HepG2 (cell line): ENCODE data around the gene XCR1. TPM values are rescaled to one million over a fixed set of nuclear protein-coding genes. Genes with fewer than 3 reads are reported as not detected.
A peak's percentile ranks its signal among the peaks of the same experiment; 100 is the strongest.

Experiments
- HIC2 ChIP-seq: sonication (generic); formaldehyde crosslinking; IDR thresholded peaks from 2 replicates; pipeline ENCODE4 v1.9.0; 2022; ENCODE audit warnings: low read depth, missing genetic modification reagents
- HNRNPL ChIP-seq: fragments of 200-400 bp; formaldehyde crosslinking; IDR thresholded peaks from 2 replicates; pipeline ENCODE4 v1.6.1; 2017; ENCODE audit warnings: mild to moderate bottlenecking, low read depth, low read length
- MNT ChIP-seq: fragments of 450-650 bp; IDR thresholded peaks from 2 replicates; pipeline ENCODE4 v1.6.1; 2016
- MXD1 ChIP-seq: sonication (generic); formaldehyde crosslinking; IDR thresholded peaks from 2 replicates; pipeline ENCODE4 v1.4.0; 2020; ENCODE audit warnings: mild to moderate bottlenecking, missing genetic modification reagents
- NFATC3 ChIP-seq: sonication (generic); formaldehyde crosslinking; IDR thresholded peaks from 2 replicates; pipeline ENCODE4 v1.5.1; 2020; ENCODE audit warnings: mild to moderate bottlenecking, missing genetic modification reagents
- POLR2G ChIP-seq: fragments of 200-400 bp; formaldehyde crosslinking; IDR thresholded peaks from 2 replicates; pipeline ENCODE4 v1.6.1; 2018; ENCODE audit warnings: mild to moderate bottlenecking, low read depth, low read length, moderate library complexity
- REPIN1 ChIP-seq: sonication (generic); formaldehyde crosslinking; IDR thresholded peaks from 2 replicates; pipeline ENCODE4 v1.8.0; 2022; ENCODE audit warnings: missing genetic modification reagents, low read depth, mild to moderate bottlenecking, borderline replicate concordance
- SNAI1 ChIP-seq: sonication (generic); formaldehyde crosslinking; IDR thresholded peaks from 2 replicates; pipeline ENCODE4 v1.5.0; 2020; ENCODE audit warnings: mild to moderate bottlenecking, missing genetic modification reagents, borderline replicate concordance
- TBX2 ChIP-seq: sonication (generic); formaldehyde crosslinking; IDR thresholded peaks from 2 replicates; pipeline ENCODE4 v1.5.0; 2020; ENCODE audit warnings: missing genetic modification reagents, mild to moderate bottlenecking, borderline replicate concordance
- ZBTB38 ChIP-seq: sonication (generic); formaldehyde crosslinking; IDR thresholded peaks from 2 replicates; pipeline ENCODE4 v1.5.1; 2020; ENCODE audit warnings: mild to moderate bottlenecking, missing genetic modification reagents
- ZFP36L2 ChIP-seq: sonication (generic); formaldehyde crosslinking; IDR thresholded peaks from 2 replicates; pipeline ENCODE4 v1.4.0; 2020; ENCODE audit warnings: missing genetic modification reagents
- ZKSCAN8 ChIP-seq: IDR thresholded peaks from 2 replicates; pipeline ENCODE4 v1.6.1; 2016; ENCODE audit warnings: borderline replicate concordance, missing genetic modification reagents, missing compliant biosample characterization
- ZNF484 ChIP-seq: sonication (generic); formaldehyde crosslinking; IDR thresholded peaks from 2 replicates; pipeline ENCODE4 v1.5.1; 2020; ENCODE audit warnings: mild to moderate bottlenecking, low read depth, missing genetic modification reagents, borderline replicate concordance
- ZNF501 ChIP-seq: sonication (generic); formaldehyde crosslinking; IDR thresholded peaks from 2 replicates; pipeline ENCODE4 v1.5.1; 2020; ENCODE audit warnings: mild to moderate bottlenecking, moderate library complexity, missing genetic modification reagents
- ZNF567 ChIP-seq: sonication (generic); formaldehyde crosslinking; IDR thresholded peaks from 2 replicates; pipeline ENCODE4 v1.8.1; 2023; ENCODE audit warnings: mild to moderate bottlenecking, missing genetic modification reagents, borderline replicate concordance
- ZNF660 ChIP-seq: sonication (generic); formaldehyde crosslinking; IDR thresholded peaks from 2 replicates; pipeline ENCODE4 v1.5.1; 2020; ENCODE audit warnings: mild to moderate bottlenecking, low read depth, missing genetic modification reagents, borderline replicate concordance
- ZNF746 ChIP-seq: sonication (generic); formaldehyde crosslinking; IDR thresholded peaks from 2 replicates; pipeline ENCODE4 v1.8.0; 2022; ENCODE audit warnings: mild to moderate bottlenecking, missing genetic modification reagents
- ZZZ3 ChIP-seq: sonication (generic); formaldehyde crosslinking; IDR thresholded peaks from 2 replicates; pipeline ENCODE4 v1.4.0; 2020; ENCODE audit warnings: missing genetic modification reagents, mild to moderate bottlenecking, borderline replicate concordance
- polyA plus RNA-seq, 8 experiments: library from polyadenylated mRNA; depleted of rRNA in 3 of 8; stranded (reverse) in 7 of 8; unstranded in 1 of 8; fragments of >200 nt; fragmentation: Illumina TruSeq in 4 of 8; extraction: Trizol in 4 of 8; gene quantifications; 2 replicates each; pipeline versions ENCODE4 v1.2.1 to v1.2.3, GENCODE V29; 2011 to 2016; ENCODE audit warnings: low read depth in 4 of 8, missing spikeins in 1 of 8, mixed read lengths in 1 of 8; ENCODE audit not compliant: insufficient read depth in 1 of 8
- total RNA-seq, 5 experiments: library from RNA; depleted of rRNA; stranded (reverse); fragments of >200 nt; fragmentation: Illumina TruSeq; extraction: Trizol; gene quantifications; 2 replicates each; pipeline ENCODE4 v1.2.3, GENCODE V29; 2016; ENCODE audit warnings: low read depth in 1 of 5
- TF ChIP-seq, protein P1 (sequence below): sonication (generic); formaldehyde crosslinking; IDR thresholded peaks from 2 replicates; pipeline ENCODE4 v1.4.0; 2020; ENCODE audit warnings: missing genetic modification reagents
- TF ChIP-seq, protein P2 (sequence below): sonication (generic); formaldehyde crosslinking; IDR thresholded peaks from 2 replicates; pipeline ENCODE4 v1.4.0; 2020; ENCODE audit warnings: low read depth, mild to moderate bottlenecking, missing genetic modification reagents

The XCR1 gene
- total and polyA plus RNA-seq, 2 of the 13 experiments (the other 11 are each of a cell fraction or from before 2014, with no cell fraction given) = not detected

- TF ChIP-seq NFATC3 (CRISPR knock-in tag) (peak; percentile 24; the same call in 1 of the 2 replicates), ZNF501 (CRISPR knock-in tag) (peak; percentile 82), ZZZ3 (CRISPR knock-in tag) (0 out of 2 replicates have a peak, but pooled peaks have one; percentile 20), ZNF746 (peak; percentile 70; the same call in 1 of the 2 replicates), ZNF484 (no peak), HNRNPL (no peak; the same call in 1 of the 2 replicates), ZNF660 (CRISPR knock-in tag) (no peak), TBX2 (CRISPR knock-in tag) (peak; percentile 74), ZFP36L2 (CRISPR knock-in tag) (no peak), ZBTB38 (peak; percentile 22; the same call in 1 of the 2 replicates), POLR2G (peak; percentile 71), MXD1 (peak; percentile 51; the same call in 1 of the 2 replicates), SNAI1 (CRISPR knock-in tag) (0 out of 2 replicates have a peak, but pooled peaks have one; percentile 76), ZNF567 (CRISPR knock-in tag) (peak; percentile 33; the same call in 1 of the 2 replicates), REPIN1 (CRISPR knock-in tag) (no peak), MNT (peak; percentile 13; the same call in 1 of the 2 replicates), HIC2 (peak; percentile 70; the same call in 1 of the 2 replicates), ZKSCAN8 (CRISPR knock-in tag) (0 out of 2 replicates have a peak, but pooled peaks have one; percentile 32)
- TF ChIP-seq, protein P1, sequence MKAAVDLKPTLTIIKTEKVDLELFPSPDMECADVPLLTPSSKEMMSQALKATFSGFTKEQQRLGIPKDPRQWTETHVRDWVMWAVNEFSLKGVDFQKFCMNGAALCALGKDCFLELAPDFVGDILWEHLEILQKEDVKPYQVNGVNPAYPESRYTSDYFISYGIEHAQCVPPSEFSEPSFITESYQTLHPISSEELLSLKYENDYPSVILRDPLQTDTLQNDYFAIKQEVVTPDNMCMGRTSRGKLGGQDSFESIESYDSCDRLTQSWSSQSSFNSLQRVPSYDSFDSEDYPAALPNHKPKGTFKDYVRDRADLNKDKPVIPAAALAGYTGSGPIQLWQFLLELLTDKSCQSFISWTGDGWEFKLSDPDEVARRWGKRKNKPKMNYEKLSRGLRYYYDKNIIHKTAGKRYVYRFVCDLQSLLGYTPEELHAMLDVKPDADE (CRISPR knock-in tag) = 0 out of 2 replicates have a peak, but pooled peaks have one; percentile 70
- TF ChIP-seq, protein P2, sequence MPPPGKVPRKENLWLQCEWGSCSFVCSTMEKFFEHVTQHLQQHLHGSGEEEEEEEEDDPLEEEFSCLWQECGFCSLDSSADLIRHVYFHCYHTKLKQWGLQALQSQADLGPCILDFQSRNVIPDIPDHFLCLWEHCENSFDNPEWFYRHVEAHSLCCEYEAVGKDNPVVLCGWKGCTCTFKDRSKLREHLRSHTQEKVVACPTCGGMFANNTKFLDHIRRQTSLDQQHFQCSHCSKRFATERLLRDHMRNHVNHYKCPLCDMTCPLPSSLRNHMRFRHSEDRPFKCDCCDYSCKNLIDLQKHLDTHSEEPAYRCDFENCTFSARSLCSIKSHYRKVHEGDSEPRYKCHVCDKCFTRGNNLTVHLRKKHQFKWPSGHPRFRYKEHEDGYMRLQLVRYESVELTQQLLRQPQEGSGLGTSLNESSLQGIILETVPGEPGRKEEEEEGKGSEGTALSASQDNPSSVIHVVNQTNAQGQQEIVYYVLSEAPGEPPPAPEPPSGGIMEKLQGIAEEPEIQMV (CRISPR knock-in tag) = peak; percentile 90
Observed at GRCh38 chr3:45995236-45996192, 31.8 kb downstream of the XCR1 start, which contains the start of gene FYCO1 (continued).
